Tibial nerve (tissue), 3 donors: ENCODE measurements around the gene KRT77.

Experiments
- CTCF ChIP-seq, 5 experiments: fragments of 200-600 bp in 3 of 5; fragments of 450-650 bp in 2 of 5; sonication (generic) in 3 of 5; IDR thresholded peaks; one replicate each; pipeline ENCODE4 v1.5.1; 2016 to 2019; ENCODE audit warnings: antibody characterized with exemption in 5 of 5, mild to moderate bottlenecking in 3 of 5, moderate library complexity in 2 of 5
- POLR2A ChIP-seq, 2 donors: fragments of 450-650 bp; IDR thresholded peaks; one replicate each; pipeline ENCODE4 v1.6.1; 2017; ENCODE audit warnings: antibody characterized with exemption in 2 of 2, mild to moderate bottlenecking in 2 of 2, moderate library complexity in 2 of 2

GRCh38 chr12:52684431-52684830, 18.9 kb downstream of the KRT77 start:
- TF ChIP-seq CTCF (IDR thresholded peaks at IDR 0.05) = no peak
- no peak for TF ChIP-seq POLR2A (IDR thresholded peaks at IDR 0.05)
